ENCODE measurements around the gene NBPF1.
"Not testable (repeated sequence)": the region's sequence is repeated elsewhere in the genome, so short reads cannot be mapped to it uniquely, and the experiment has no call there.

NBPF1 gene

GRCh38 chr1:16623812-16624719, 10.7 kb upstream of the NBPF1 start:
- peak in 3 of 56 donors; percentile 23 to 49 (median 32) for DNase-seq

GRCh38 chr1:16623337-16623736, 10.0 kb upstream of the NBPF1 start:
- DNase-seq = not testable (repeated sequence)

DNA sequence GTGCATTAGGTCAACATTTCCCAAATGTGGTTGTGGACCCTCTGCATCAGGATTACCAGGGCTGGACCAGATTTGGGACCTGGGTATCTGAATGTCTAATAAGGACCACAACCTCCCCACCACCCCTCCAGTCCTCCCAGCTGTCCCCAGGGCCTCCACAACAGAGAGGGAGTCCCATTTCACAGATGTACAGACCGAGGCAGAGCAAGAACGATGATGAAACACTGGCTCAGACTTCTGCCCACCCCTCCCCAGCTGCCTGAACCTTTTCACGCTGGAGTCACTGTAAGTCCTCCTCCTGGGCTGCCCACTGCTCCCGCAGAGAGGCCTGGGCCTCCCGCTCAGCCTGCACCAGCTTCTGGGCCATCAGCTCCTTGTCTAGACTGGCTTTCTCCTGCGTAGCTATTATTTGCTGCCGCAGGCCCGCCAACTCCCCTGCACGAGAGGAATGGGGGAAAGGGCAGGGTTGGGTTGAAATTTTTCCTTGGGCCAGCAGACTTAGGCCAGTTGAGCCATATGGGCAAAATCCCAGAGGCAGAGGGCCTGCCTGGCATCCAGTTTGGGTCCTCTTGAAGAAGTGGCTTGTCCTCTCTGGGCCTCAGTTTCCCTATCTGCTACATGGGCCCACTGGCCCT, 8.4 kb upstream of the NBPF1 start:
- not testable (repeated sequence) for DNase-seq

GRCh38 chr1:16621300-16621658, 7.9 kb upstream of the NBPF1 start:
- no peak for DNase-seq

DNA sequence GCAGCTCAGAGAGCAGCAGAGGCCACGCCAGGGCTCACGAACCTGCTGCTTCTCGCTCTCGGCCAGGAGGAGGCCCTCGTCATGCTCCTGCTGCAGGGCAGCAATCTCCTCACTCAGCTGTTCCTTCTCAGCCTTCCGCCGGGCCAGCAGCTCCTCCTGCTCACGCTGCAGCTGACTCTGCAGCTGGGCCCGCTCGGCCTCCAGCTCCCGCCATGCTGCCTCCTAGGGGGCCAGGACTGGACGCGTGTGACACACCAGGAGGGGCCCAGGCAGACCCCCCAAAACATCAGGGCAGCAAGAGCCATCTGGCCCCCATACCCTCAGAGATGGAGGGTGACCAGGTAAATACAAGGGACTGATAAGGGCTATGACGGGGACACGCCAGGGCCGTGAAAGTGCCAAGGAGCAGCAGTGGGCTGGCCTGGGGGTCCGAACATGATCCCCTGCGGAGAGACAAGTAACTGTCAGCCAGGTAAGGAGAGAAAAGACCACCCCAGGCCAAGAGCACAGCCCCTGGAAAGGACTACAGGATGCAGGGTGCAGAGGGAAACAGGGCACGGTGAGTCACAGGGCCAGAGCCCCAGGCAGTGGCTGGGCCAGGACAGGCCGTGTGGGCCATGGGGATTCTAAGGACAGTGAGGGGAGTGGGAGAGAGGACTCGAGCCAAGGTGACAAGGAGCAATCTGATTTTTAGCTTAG, 6.6 kb upstream of the NBPF1 start:
- DNase-seq = not testable (repeated sequence)

DNA sequence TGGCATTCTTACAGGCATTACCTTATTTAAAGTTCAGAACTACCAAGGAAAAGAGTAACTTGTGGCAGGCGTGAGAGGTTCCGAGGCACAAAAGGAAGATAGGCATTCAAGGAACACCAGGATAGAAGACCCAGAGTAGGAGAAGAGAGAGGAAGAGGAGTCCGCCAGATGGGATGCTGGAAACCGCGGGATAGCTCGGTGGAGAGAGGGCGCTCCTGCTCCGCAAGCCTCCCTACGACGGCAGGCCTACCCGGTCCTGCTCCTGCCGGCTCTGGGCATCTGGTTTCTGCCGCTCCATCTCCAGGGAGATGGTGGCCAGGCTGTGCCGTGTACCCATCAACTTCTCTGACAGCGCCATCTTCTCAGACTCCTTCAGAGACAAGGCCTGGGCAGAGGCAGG, 5.4 kb upstream of the NBPF1 start:
- peak in 10 of 56 donors; percentile 36 to 73 (median 50) for DNase-seq

GRCh38 chr1:16617778-16618580, 4.6 kb upstream of the NBPF1 start:
- DNase-seq = no peak

DNA sequence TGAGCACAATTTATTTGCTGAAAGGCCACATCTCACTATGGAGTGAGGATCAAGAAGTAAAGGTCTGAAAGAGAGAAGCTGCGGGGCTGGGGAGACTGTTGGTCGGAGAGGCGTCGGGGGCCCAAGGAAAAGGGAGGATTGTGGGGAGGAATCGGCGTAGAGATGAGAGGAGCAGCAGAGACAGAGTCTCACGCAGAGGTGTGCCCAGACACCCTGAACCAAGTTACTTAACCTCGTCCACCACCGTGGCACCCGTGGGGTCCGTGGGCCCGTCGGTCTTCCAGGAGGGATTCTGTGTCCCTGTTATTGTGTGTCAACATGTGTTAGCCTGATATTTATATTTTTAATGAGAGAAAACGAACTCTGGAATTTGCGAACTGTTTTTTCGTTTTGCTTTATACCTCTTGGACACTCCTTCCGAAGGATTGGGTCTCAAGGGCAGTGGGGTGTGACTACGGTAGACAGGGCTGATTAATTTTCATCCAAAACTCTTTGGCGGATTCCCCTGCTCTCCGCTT, 3.8 kb upstream of the NBPF1 start:
- DNase-seq = no peak

DNA sequence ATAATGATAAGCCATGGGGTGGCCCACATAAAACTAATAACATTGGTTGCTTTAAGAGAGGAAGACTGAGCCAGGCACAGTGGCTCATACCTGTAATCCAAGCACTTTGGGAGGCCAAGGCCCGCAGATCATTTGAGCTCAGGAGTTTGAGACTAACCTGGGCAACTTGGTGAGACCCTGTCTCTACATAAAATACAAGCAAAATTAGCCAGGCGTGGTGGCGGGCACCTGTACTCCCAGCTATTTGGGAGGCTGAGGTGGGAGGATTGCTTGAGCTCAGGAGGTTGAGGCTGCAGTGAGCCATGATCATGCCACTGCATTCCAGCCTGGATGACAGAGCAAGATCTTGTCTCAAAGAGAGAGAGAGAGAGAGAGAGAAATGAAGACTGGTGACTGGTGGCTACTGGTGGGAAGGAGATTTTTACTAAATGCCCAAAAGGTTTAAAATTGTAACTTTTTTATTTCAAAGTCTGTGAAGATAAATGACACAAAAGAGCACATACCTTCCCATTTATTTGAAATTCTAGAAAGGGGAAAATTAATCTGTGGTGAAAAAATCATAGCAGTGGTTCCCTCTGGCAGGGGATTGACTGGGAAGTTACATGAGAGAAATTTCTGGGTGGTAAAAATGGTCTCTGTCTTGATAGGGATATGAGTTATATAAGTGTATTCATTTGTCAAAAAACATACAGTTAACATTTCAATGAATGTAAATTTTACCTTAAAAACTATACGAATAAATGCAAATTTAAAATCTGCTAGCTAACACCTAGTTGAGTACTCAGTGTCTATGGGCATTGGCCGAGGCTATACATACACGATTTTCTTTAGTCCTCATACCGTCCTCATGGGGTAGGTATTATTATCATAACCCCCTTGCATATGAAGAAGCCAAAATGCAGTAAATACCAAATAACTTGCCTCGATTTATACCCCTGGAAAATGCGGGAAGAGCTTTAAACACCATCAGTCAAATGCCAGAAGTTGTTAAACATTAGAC, 2.2 kb upstream of the NBPF1 start:
- DNase-seq = no peak

DNA sequence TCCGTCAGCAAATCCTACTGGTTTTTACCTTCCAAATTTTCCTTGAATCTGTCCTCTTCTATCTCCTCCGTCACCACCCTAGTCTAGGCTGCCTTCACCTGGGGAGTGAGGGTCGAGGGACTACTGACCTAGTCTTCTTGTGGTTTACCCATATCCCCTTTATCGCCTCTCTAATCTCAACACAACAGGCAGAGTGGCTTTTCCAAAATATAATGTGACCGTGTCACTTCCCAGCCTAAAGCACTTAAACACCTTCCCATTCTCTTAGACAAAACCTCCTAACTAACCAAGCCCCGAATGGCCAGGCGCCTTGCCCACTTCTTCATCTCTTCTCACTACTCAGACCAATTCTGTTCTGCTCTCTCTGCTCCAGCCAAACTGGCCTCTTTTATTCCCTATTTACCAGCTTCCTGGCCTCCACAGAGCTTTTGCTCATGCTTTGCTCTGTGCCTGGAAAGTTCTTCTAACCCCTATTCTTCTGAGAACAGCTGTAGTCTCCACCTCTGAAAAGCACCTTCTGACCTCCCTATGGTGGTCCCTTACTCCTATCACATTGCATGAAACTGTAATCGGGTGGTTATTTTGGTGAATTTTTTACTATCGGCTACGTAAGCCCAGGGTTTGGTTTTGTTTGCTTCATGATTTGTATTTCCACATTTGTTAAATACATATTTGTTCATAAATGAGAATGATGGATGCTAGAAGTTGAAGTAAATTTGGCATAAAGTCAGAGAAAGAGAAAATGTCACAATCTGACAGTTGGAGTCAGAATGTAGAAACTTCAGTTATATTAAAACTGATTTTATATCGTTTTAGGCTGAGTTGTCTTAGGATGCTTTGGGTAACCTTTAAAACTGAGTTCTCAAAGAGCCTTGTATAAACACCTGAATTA, 1.2 kb upstream of the NBPF1 start:
- no peak for DNase-seq

GRCh38 chr1:16612332-16613172, 812 bp downstream of the NBPF1 start:
- DNase-seq = peak in 47 of 56 donors; percentile 45 to 98 (median 80)

DNA sequence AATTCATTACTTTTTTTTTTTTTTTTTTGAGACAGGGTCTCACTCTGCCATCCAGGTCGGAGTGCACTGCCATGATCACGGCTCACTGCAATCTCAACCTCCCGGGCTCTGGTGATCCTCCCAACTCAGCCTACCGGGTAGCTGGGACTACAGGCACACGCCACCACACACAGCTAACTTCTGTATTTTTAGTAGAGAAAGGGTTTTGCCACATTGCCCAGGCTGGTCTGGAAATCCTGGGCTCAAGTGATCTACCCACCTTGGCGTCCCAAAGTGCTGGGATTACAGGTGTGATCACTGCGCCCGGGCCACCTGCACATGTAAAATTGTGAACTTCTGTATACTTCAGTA, 1.4 kb downstream of the NBPF1 start:
- not testable (repeated sequence) for DNase-seq

- not testable (repeated sequence) for DNase-seq
Measured at GRCh38 chr1:16611164-16611563, 2.2 kb downstream of the NBPF1 start.

GRCh38 chr1:16610553-16610952, 2.8 kb downstream of the NBPF1 start:
- not testable (repeated sequence) for DNase-seq

DNA sequence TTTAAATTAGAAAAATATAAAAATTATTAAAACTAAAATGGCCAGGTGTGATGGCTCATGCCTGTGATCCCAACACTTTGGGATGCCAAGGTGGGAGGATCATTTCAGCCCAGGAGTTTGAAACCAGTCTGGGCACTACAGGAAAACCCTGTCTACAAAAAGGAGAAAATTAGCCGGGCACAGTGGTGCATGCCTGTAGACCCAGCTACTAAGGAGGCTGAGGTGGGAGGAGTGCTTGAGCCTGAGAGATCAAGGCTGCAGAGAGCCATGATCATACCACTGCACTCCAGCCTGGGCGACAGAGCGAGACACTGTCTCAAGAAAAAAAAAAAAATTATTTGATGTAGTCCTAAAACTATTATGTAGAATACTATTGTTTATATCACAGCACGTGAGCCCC, 3.6 kb downstream of the NBPF1 start:
- DNase-seq = not testable (repeated sequence)

GRCh38 chr1:16608838-16609560, 4.4 kb downstream of the NBPF1 start:
- DNase-seq = no peak
